Measurements from ENCODE around the gene PHB1. TPM values are rescaled to one million over a fixed set of nuclear protein-coding genes. Genes with fewer than 3 reads are reported as not detected.
"Not testable (repeated sequence)": the region's sequence is repeated elsewhere in the genome, so short reads cannot be mapped to it uniquely, and the experiment has no call there.

PHB1 gene
- total and polyA plus RNA-seq, 12 donors: 107 to 317 (median 215) TPM

GRCh38 chr17:49422714-49423113, 8.0 kb upstream of the PHB1 start:
- no peaks in the 10 kb centered on the region for H3K36me3 ChIP-seq
- intact Hi-C loops (cut with DNase I): no loop called here
- H3K4me1 ChIP-seq: no peaks in the 10 kb centered on the region
- DNase-seq (no peak), ATAC-seq (no peak)
- peaks cover 0 to 15% (median 3%) of the 10 kb centered on the region in 7 donors for H3K27me3 ChIP-seq
- peaks cover 0 to 23% (median 7%) of the 10 kb centered on the region in 11 donors for H3K9me3 ChIP-seq
- no peak overlapping the region for H3K27ac ChIP-seq
- 50 to 61% methylated on average over 1 of the region's 1 CpG for WGBS, 2 donors
- no peak for TF ChIP-seq CTCF (IDR thresholded peaks at IDR 0.05)
- H3K4me3 ChIP-seq: no peak overlapping the region

GRCh38 chr17:49419761-49420160, 5.1 kb upstream of the PHB1 start:
- H3K4me1 ChIP-seq; DNase-seq; ATAC-seq; intact Hi-C loops (cut with DNase I); H3K4me3 ChIP-seq; H3K27me3 ChIP-seq; H3K27ac ChIP-seq; H3K36me3 ChIP-seq: not testable (repeated sequence)
- peaks cover 0 to 14% (median 7%) of the 10 kb centered on the region in 11 donors for H3K9me3 ChIP-seq
- WGBS, 2 donors: 88% methylated on average over 21 to 23 of the region's 23 CpGs

GRCh38 chr17:49418754-49419740, 4.4 kb upstream of the PHB1 start:
- intact Hi-C loops (cut with DNase I): not testable (repeated sequence)

GRCh38 chr17:49414271-49414621, 436 bp downstream of the PHB1 start:
- Histone ChIP-seq H3K4me3 (peak overlapping the region; percentile 48 to 97 (median 82)), H3K27ac (peak overlapping the region in 9 of 10 donors; percentile 43 to 81 (median 71)), H3K27me3 (peaks cover 0 to 3% (median 0%) of the 10 kb centered on the region in 7 donors), H3K4me1 (peaks cover 5 to 26% (median 16%) of the 10 kb centered on the region in 9 donors), H3K9me3 (no peaks in the 10 kb centered on the region), H3K36me3 (peaks cover 0 to 39% (median 38%) of the 10 kb centered on the region in 9 donors)
- WGBS, 2 donors: 0 to 1% methylated on average over 10 of the region's 10 CpGs
- TF ChIP-seq CTCF (IDR thresholded peaks at IDR 0.05): no peak
- DNase-seq: no peak
- intact Hi-C loops (cut with DNase I): loop anchor here in 1 of 10 donors (5.0 kb wide), 1 partner anchor 143 kb away; no protein-coding TSS in a partner anchor
- peak in 2 of 8 donors; percentile 4 to 10 for ATAC-seq

More at GRCh38 chr17:49418754-49419740, 4.4 kb upstream of the PHB1 start:
- not testable (repeated sequence) for H3K36me3 ChIP-seq, H3K27ac ChIP-seq, ATAC-seq, H3K27me3 ChIP-seq, H3K4me3 ChIP-seq, DNase-seq
- peaks cover 0 to 14% (median 7%) of the 10 kb centered on the region in 11 donors for H3K9me3 ChIP-seq
- WGBS, 2 donors: 88 to 89% methylated on average over 32 of the region's 32 CpGs
- H3K4me1 ChIP-seq: peaks cover under 1 to 12% (median 10%) of the 10 kb centered on the region in 9 donors

GRCh38 chr17:49409066-49409465, 5.6 kb downstream of the PHB1 start:
- Histone ChIP-seq H3K4me3 (no peak overlapping the region), H3K27ac (no peak overlapping the region), H3K27me3 (no peaks in the 10 kb centered on the region), H3K9me3 (no peaks in the 10 kb centered on the region), H3K36me3 (peaks cover 0 to 91% (median 85%) of the 10 kb centered on the region in 9 donors), H3K4me1 (peaks cover 5 to 22% (median 13%) of the 10 kb centered on the region in 9 donors)
- TF ChIP-seq CTCF (IDR thresholded peaks at IDR 0.05): no peak
- DNase-seq (no peak), ATAC-seq (no peak)
- WGBS, 2 donors: 91% methylated on average over 14 of the region's 14 CpGs
- intact Hi-C loops (cut with DNase I): loop anchor here in 3 of 10 donors (5.0 to 10.0 kb wide), 3 partner anchors 146 to 296 kb away; partner anchors contain the start of gene SLC35B1 (in 1 of the 3)
